Activated CD4-positive, alpha-beta T cell treated with anti-CD3 and anti-CD28 coated beads, Interleukin-2, amount 50 U/mL, for 4 hours (primary cell): ENCODE data around the gene PLEKHF1.

Experiments used
- DNase-seq, 2 experiments: peaks; one replicate each; pipeline ENCODE4 v3.0.0-alpha.2; 2020

PLEKHF1 gene

GRCh38 chr19:29680937-29681336, 15.7 kb downstream of the PLEKHF1 start:
- DNase-seq = no peak

- no peak for DNase-seq
Observed at GRCh38 chr19:29681422-29682235, 16.4 kb downstream of the PLEKHF1 start.

GRCh38 chr19:29682236-29682895, 17.1 kb downstream of the PLEKHF1 start:
- DNase-seq = no peak

- no peak for DNase-seq
Observed at GRCh38 chr19:29683009-29683408, 17.7 kb downstream of the PLEKHF1 start.

GRCh38 chr19:29685326-29685725, 20.1 kb downstream of the PLEKHF1 start:
- DNase-seq = no peak

GRCh38 chr19:29686285-29686805, 21.1 kb downstream of the PLEKHF1 start:
- DNase-seq = no peak

GRCh38 chr19:29687244-29687896, 22.1 kb downstream of the PLEKHF1 start:
- no peak for DNase-seq

- DNase-seq = no peak
Observed at GRCh38 chr19:29687897-29688728, 22.9 kb downstream of the PLEKHF1 start.

- peak; percentile 41 to 43 for DNase-seq
Observed at GRCh38 chr19:29690842-29691241, 25.6 kb downstream of the PLEKHF1 start.

GRCh38 chr19:29694161-29694560, 28.9 kb downstream of the PLEKHF1 start:
- DNase-seq = no peak

- peak; percentile 77 to 78 for DNase-seq
Observed at GRCh38 chr19:29694669-29695627, 29.7 kb downstream of the PLEKHF1 start.

GRCh38 chr19:29695765-29696564, 30.7 kb downstream of the PLEKHF1 start:
- no peak for DNase-seq

- DNase-seq = no peak
Observed at GRCh38 chr19:29696565-29696846, 31.2 kb downstream of the PLEKHF1 start.

GRCh38 chr19:29697523-29698261, 32.4 kb downstream of the PLEKHF1 start:
- no peak for DNase-seq

- DNase-seq = no peak
Observed at GRCh38 chr19:29699861-29700260, 34.6 kb downstream of the PLEKHF1 start.

- DNase-seq = no peak
Observed at GRCh38 chr19:29700498-29700897, 35.2 kb downstream of the PLEKHF1 start.

- no peak for DNase-seq
Observed at GRCh38 chr19:29702161-29702962, 37.1 kb downstream of the PLEKHF1 start.

- DNase-seq = no peak
Observed at GRCh38 chr19:29702963-29703320, 37.7 kb downstream of the PLEKHF1 start.
